Measurements from ENCODE around the gene ZNF23. TPM values are rescaled to one million over a fixed set of nuclear protein-coding genes. Genes with fewer than 3 reads are reported as not detected.
"Not testable (repeated sequence)": the region's sequence is repeated elsewhere in the genome, so short reads cannot be mapped to it uniquely, and the experiment has no call there.

Gene ZNF23
- total RNA-seq: 1 to 10 TPM; 3.6 to 8.1 (median 5.8) TPM

DNA sequence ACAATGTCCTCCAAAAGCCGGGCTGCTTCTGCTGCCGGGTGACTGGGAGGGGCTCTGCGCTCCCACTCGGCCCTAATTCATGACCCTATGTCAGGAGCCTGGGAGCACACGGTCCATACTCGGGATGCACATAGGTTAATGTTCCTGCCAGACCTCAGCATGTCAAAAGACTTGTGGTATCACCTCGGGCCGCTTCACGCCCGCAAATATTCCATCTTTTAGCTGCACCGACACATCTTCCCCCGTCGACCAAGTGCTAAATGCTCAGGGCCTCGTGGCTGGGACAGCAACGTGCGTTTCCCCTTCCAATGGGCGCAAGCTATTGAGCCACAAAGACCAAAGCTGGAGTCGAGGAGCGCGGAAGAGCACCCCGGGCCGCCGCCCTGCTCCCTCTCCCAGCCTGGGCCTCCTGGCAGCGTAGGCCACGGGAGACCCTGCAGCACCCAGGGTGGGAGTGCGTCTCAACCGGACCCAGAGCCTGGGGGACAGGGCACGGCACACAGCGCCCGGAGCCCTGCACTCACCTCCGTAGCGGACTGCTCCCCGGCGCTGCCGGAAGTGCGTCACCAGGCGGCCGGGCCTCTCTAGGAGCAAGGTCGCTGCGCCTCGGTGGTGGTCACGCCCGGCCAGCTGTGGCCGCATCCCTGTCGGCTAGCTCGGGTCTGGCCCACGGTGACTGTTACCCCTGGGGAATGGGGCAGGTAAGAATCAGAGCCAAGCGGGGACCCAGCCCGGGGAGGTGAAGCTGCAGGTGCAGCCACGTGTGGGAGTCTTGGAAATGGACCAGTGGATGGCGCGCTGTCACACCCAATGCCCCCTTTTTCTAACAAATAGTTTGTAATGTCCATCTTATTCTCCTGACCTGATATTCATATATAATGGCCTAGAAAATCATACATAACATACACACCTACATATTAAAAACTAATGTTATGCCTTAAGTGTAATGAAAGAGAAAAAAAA is at the start of gene ZNF23:
Gene ZNF23 (minus strand): TSS at position 562 of the 963 bp plus-strand sequence. CDS start 5,451 bp downstream, outside the sequence.
- WGBS, 2 donors: 1% methylated on average over 38 to 47 of the region's 52 CpGs
- intact Hi-C loops (cut with DNase I; ENCODE audit: low total_unique reads): no loop called here
- no peak for TF ChIP-seq POLR2A (IDR thresholded peaks at IDR 0.05)
- TF ChIP-seq, protein P1, sequence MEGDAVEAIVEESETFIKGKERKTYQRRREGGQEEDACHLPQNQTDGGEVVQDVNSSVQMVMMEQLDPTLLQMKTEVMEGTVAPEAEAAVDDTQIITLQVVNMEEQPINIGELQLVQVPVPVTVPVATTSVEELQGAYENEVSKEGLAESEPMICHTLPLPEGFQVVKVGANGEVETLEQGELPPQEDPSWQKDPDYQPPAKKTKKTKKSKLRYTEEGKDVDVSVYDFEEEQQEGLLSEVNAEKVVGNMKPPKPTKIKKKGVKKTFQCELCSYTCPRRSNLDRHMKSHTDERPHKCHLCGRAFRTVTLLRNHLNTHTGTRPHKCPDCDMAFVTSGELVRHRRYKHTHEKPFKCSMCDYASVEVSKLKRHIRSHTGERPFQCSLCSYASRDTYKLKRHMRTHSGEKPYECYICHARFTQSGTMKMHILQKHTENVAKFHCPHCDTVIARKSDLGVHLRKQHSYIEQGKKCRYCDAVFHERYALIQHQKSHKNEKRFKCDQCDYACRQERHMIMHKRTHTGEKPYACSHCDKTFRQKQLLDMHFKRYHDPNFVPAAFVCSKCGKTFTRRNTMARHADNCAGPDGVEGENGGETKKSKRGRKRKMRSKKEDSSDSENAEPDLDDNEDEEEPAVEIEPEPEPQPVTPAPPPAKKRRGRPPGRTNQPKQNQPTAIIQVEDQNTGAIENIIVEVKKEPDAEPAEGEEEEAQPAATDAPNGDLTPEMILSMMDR (IDR thresholded peaks at IDR 0.05): no peak
- peak within 1 kb of the TSS; percentile 98 for H3K4me3 ChIP-seq (ENCODE audit: low read depth, poor library complexity, severe bottlenecking)
- peak; percentile 79 to 96 for DNase-seq (ENCODE audit: low spot score in 2 of 2)

DNA sequence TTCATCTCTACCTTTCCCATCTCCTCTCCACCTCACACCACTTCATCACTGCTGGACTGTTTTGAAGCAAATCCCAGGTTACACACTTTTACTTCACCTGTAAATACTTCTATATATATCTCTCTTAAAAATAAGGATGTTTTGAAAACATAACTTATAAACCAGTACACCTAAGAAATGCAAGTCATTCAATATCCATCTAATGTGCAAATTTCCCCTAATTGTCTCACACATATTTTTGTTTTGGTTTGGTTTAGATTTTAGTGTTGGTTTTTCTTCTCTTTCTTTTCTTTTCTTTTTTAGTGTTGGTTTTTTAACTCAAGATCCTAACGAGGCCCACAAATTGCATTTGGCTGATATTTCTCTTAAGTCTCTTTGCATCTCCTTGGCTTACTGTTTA is 45.0 kb upstream of the ZNF23 start:
- H3K4me3 ChIP-seq (ENCODE audit: low read depth, poor library complexity, severe bottlenecking): no peak overlapping the region
- no peak for TF ChIP-seq POLR2A (IDR thresholded peaks at IDR 0.05)
- TF ChIP-seq, protein P1 (IDR thresholded peaks at IDR 0.05): no peak
- DNase-seq (ENCODE audit: low spot score in 2 of 2): no peak
- 48 to 66% methylated on average over 1 of the region's 1 CpG for WGBS, 2 donors
- intact Hi-C loops (cut with DNase I; ENCODE audit: low total_unique reads): loop anchor here (10.0 kb wide), 1 partner anchor 92 kb away; no protein-coding TSS in a partner anchor

DNA sequence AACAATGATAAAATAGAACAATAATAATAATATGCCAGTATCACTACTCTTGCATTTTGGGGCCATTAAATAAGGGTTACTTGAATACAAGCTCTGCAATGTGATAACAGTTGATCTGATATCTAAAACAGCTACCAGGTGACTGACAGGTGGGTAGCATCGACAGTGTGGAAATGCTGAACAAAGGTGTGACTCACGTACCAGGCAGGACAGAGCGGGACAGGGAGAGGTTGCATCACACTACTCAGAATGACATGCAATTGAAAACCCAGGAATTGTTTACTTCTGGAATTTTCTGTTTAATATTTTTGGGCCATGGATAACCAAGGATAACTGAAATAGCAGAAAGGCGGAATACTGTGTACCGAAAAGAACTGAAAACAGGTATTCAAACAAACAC is 42.9 kb upstream of the ZNF23 start:
- DNase-seq (ENCODE audit: low spot score in 2 of 2): no peak
- no peak for TF ChIP-seq POLR2A (IDR thresholded peaks at IDR 0.05)
- TF ChIP-seq, protein P1 (IDR thresholded peaks at IDR 0.05): no peak
- H3K4me3 ChIP-seq (ENCODE audit: low read depth, poor library complexity, severe bottlenecking): no peak overlapping the region
- intact Hi-C loops (cut with DNase I; ENCODE audit: low total_unique reads): loop anchor here (10.0 kb wide), 1 partner anchor 90 kb away; no protein-coding TSS in a partner anchor
- 74 to 82% methylated on average over 5 of the region's 5 CpGs for WGBS, 2 donors

DNA sequence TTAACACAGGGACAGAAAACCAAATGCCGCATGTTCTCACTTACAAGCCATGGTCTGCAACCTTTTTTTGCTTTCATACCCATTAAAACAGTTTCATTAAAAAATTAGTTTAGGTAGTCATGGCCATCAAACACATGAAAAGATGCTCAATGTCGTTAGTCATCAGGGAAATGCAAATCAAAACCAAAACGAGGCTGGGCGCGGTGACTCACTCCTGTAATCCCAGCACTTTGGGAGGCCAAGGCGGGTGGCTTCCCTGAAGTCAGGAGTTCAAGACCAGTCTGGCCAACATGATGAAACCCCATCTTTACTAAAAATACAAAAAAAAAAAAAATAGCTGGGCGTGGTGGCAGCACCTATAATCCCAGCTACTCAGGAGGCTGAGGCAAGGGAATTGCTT is 42.0 kb upstream of the ZNF23 start:
- not testable (repeated sequence) for DNase-seq (ENCODE audit: low spot score in 2 of 2); H3K4me3 ChIP-seq (ENCODE audit: low read depth, poor library complexity, severe bottlenecking)
- intact Hi-C loops (cut with DNase I; ENCODE audit: low total_unique reads): loop anchor here (10.0 kb wide), 1 partner anchor 89 kb away; no protein-coding TSS in a partner anchor
- 66 to 78% methylated on average over 7 of the region's 7 CpGs for WGBS, 2 donors

DNA sequence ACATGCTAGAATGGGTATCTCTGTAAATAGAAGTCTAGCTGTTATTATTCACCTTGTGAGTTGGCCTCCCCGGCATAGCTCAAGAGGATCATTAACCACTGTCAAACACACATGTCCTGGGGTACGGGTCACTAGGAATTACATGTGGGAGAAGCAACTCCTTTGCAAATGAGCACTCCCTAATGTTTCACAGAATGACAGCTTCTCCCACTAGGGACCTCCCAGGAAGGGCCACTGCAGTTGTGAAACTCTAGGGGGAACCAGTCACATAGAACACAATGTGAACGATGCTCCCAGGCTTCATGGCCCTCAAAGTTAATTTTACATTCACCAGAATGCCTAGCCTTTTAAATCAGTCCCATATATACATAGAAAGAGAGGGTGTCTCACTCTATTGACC is 39.5 kb upstream of the ZNF23 start:
- 54 to 57% methylated on average over 3 of the region's 3 CpGs for WGBS, 2 donors
- intact Hi-C loops (cut with DNase I; ENCODE audit: low total_unique reads): loop anchor here (10.0 kb wide), 1 partner anchor 87 kb away; no protein-coding TSS in a partner anchor
- TF ChIP-seq POLR2A (IDR thresholded peaks at IDR 0.05): no peak
- TF ChIP-seq, protein P1 (IDR thresholded peaks at IDR 0.05): no peak
- DNase-seq (ENCODE audit: low spot score in 2 of 2): no peak
- no peak overlapping the region for H3K4me3 ChIP-seq (ENCODE audit: low read depth, poor library complexity, severe bottlenecking)

DNA sequence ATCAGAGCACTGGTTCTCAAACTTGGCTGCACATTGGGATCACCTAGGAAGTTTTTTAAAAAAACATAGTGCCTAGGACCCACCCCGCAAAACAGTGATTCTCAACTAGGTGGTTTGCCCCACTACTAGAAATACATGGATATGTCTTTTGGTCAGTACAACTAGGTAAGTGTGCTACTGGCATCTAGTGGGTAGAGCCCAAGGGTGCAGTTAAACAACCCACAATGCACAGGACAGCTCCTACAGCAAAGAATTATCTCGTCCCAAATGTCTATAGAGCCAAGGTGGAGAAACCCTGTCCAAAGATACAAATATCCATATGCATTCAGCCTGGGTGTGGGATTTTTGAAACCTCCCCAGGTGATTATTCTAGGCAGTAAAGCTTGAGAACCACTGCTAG is 38.9 kb upstream of the ZNF23 start:
- WGBS, 2 donors: 52 to 71% methylated on average over 2 of the region's 2 CpGs
- TF ChIP-seq POLR2A (IDR thresholded peaks at IDR 0.05): no peak
- TF ChIP-seq, protein P1 (IDR thresholded peaks at IDR 0.05): no peak
- no peak overlapping the region for H3K4me3 ChIP-seq (ENCODE audit: low read depth, poor library complexity, severe bottlenecking)
- no peak for DNase-seq (ENCODE audit: low spot score in 2 of 2)
- intact Hi-C loops (cut with DNase I; ENCODE audit: low total_unique reads): loop anchor here (10.0 kb wide), 1 partner anchor 86 kb away; no protein-coding TSS in a partner anchor
